ENCODE results near the gene MAGEH1.

The MAGEH1 gene

DNA sequence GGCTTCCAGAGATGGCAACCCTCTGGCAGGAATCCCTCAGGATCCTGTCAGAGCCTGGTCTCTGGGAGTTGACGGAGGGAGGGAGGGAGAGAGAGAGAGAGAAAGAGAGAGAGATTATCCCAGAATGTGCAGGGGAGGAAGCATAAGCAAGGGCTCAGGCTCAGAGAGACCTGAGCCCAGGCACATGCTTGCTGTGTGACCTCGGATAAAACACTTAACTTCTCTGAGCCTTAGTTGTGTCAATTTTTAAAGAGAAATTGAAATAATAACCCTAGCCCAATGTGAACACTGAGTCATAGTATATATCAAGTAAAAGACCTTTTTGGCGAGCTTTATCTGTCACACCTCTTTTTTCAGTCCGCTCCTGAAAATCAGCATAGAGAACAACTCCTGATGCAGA lies 38.2 kb downstream of the MAGEH1 start:
- in situ Hi-C loops (cut with HindIII; ENCODE audit: low sequenced_read_pairs): no loop called here

DNA sequence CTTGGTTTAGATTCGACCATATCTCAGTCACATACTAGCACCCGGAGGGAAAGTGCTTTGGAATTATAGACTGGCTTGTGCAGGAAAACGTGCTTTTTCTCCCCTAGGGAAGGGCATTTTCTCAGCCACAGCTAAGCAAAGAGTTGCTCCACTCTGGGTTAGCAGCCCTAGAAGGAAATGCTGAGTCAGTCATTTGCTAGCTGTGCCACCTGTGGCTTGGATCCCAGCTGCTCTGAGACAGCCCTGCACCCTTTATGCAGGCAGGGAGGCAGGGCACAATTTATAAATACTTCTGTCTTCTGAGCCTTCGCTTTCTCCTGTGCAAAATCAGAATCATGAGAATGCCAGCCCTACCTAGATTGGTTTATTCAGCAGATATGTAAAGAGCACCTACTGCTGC lies 39.0 kb downstream of the MAGEH1 start:
- in situ Hi-C loops (cut with HindIII; ENCODE audit: low sequenced_read_pairs): no loop called here
